NCI-H774 (cell line): ENCODE results near the gene GFM1.

Source experiments
- DNase-seq: peaks from one replicate; lab custom pipeline; 2025; lab: John Stamatoyannopoulos, UW

The GFM1 gene

DNA sequence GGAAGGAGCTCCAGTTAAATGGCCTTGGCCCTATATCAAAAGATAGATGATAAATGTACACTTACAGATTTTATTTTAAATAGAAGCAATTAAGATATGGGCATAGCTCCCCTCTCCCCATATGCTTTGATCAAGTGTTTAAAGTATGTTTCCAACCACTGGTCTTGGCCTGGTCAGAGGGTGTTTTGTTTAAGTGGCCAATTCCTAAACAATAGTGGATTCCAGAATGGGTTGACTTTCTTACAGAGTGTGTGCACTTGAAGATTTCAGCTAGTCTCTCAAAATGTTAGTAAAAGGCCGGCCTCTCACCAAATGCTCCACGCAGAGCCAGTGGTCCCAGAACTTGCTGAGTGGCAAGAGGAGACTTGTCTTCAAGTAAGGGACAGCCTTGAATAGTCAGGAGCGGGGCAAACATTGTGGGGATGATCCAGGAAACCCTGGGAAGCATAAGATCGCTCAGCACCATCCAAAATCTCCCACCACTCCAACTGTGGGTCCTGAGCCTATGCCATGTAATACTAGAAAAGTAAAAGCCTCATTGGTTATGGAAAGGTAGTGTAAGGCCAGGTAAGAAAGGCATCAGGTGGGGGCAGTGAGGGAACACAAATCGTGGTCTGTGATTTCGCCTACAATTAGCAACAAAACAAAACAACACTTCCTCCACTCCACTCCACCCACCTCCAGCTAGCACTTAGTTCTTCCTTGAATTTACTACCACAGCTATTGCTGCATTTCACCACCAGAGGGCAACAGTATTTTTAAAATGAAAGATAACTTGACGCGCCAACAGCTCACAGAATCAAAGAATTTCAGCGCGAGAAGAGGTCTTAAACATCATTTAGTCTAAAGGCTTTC lies 83.1 kb downstream of the GFM1 start:
- DNase-seq: peak; percentile 29

DNA sequence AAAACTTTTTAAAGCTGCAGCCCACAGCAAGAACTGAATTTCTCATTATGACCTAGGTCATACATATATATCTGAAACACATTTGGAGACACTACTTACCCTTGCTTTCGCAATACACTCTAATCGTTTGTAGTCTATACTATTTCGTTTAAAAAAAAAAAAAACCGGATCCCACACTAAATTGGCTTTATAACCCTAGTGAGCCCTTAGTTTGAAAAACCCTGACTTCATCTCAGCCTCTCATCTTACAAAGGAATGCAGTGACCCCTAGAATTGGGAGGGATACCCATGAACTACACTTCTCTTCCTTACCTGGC lies 83.7 kb downstream of the GFM1 start:
- DNase-seq: no peak

DNA sequence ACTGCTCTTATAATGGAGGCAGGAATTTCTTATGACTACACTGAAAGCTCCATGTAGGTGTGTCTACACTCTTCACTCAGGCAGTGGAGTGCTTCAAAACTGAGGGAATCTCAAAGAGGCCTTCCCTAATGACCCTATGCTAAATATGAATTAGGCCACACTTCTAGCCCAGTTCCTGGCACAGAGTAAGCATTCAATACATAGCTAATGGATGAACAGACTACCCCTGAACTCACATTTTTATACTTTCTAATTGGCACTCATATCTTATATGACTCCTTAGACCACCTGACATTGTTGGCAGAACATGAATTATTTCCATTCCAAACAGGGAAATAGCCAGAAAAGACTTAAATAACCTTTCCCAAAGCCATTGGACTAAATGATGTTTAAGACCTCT lies 84.5 kb downstream of the GFM1 start:
- no peak for DNase-seq

DNA sequence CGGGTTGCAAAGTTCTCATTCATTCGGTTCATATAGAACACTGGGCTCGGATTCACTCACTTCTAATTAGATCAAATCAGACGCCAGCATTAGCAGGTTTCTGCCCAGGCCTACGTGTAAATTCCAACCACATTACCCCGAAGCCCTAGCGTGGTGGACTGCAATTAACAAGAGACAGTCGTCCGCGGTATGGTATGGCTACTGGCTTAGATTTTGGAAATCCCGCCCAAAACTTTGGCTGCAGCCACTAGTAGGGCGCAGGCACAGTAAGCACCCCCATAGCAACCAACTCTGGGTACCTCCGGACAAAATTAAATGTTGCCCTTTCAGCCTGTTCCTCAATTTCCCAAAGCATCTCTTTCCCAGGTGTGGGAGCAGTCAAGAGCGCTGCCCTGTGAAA lies 87.2 kb downstream of the GFM1 start:
- DNase-seq: no peak

DNA sequence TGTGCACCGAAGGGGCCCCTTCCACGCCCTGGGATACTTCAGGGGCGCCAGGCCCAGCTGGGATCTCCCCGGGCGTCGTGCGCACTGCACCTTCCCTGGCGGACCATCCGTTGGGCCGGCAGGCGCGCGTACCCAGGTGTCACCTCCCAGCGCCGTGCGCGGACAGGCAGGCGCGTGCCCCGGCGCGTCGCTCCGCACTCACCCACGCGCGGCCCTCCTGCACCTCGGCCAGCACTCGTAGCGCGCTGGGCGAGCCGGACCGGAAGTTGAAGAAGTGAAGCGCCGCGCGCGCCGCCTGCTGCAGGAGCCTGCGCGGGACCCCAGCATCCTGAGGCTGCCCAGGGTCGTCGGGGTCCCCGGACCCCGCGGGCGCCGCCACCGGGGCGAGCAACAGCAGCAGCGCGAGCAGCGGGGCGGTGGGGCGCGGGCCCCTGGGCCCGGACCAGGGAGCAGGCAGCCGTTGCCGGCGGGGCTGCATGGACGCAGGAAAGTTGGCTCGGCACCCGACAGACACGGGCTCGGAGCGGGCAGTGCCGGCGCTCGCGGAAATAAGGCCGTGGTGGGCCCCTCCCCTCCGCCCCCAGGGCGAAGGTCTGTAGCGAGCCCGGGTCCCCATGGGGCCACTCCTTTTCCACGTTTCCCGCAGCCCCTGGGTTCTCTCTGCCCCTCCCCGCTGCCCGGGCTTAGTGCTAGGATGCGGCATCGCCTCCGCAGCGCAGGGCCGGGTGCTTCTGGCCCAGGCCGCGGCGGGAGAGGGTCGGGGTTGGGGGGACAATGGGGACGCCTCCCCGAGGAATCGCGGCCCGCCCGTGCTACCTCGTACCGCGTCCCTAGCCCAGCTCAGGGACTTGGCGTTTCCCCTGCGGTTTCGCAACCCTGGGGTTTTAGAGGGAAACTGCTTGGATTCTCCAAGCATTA lies 87.9 kb downstream of the GFM1 start, which contains the start of gene RARRES1:
Gene RARRES1, minus strand, starts transcription at position 520 of the 918 bp plus-strand sequence. Its CDS starts 42 bp downstream, at position 478.
- peak; percentile 6 for DNase-seq

DNA sequence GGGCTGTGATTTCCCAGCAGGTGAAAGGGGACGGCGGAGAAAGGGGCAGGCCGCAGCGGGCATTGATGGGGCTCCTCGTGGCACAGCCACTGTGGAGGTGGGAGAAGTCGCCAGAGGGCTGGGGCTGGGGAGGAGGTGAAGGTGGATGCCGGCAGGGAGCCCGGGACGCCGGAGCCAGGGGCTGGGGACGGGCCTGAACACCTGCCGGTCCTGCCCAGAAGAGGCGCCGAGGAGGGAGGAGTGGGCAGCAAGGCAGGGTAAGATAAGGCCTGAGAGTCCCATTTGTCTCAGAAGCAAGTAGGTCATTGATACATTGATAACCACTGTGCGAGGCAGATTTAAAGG lies 88.5 kb downstream of the GFM1 start:
- no peak for DNase-seq

DNA sequence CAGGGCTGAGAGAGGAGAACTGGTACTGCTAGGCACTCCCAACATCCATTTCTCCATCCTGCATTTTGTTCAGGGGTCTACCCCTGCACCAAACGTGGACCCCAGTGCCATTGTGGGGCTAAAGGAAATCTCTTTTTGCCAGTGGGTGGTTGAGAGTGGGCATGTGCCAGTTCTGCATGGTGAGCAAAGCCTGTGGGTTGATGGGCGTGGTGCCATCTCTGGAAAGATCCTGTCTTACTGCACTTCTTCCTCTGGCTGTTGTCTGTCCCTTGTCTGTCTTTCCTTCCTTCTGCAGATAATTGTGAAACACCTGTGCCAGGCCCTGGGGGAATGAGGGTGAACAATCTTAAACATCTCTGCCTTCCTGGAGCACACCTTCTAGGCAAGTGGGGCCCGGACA lies 89.3 kb downstream of the GFM1 start:
- no peak for DNase-seq

DNA sequence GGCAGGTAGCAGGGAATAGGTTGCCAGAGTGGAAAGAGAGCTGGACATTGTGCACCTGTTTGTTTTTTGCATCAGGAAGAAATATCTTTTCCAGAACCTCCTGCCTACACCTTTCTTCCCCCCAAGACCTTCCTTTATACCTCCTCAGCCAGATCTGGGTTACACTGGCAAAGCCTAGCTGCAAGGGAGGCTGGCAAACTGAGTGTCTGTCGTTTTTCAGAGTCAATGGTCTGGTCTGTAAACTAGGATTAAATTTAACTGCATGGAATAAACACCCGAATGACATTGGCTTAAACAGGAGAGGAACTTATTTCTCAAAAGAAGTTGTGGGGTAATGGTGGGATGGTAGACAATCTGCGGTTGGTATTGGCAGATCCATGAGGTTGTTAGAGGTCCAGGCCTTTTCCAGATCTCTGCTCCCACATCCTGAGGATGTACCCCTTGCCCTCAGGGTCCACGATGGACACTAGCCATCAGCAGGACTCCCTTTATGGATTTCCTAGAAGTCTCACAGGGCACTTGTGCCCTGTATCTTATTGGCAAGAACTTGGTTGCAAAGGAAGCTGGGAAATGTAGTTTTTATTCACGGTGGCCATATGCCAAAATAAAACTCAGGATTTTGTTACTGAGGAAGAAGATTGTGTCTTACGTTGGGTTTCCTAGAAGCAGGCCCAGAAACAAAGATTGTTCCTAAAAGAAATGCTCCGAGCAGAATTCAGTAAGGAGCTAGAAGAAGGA lies 91.1 kb downstream of the GFM1 start:
- no peak for DNase-seq

DNA sequence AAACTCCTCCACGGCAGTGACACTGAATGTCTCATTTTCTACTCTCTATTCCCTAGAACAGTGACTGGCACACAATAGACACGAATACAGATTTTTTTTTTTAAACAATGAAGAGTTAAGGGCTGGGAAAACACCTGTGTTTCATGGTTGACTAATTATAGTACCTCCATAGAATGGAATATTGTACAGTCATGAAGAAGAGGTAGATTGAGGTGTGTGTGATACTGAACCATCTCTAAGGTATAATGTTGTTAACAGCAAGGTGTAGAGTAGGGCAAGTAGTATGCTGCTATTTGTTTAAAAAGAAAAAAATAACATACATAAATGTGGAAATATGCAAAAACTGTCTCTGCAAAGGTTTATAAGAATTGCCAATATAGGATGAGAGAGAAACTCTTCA lies 93.1 kb downstream of the GFM1 start:
- DNase-seq: no peak

DNA sequence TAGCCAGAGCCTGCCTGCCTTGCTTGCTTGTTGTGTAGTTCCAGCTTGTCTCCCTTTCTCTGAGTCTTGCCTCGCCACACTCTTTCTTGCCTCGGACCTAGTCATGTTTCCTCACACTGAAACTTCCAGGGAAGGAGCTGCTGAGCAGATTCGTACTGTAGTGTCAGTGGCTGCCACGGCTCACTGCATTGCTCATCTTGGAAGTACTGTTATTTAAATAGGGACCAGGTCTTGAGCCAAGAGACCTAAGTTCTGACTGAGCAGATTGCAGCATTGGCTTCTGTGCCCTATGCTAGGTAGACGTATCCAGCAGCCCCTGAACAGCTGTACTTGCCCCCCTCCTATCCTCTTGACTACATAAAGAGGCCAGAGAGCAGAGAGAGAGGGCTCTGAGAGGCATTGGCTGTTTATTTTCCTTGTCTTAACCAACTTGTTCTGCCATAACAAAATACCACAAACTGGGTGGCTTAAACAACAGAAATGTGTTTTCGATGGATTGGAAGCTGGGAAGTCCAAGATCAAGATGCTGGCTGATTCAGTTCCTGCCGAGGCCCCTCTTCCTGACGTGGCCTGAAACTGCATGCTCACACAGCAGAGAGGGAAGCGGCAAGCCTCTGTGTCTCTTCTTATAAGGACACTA lies 93.8 kb downstream of the GFM1 start:
- DNase-seq: no peak

DNA sequence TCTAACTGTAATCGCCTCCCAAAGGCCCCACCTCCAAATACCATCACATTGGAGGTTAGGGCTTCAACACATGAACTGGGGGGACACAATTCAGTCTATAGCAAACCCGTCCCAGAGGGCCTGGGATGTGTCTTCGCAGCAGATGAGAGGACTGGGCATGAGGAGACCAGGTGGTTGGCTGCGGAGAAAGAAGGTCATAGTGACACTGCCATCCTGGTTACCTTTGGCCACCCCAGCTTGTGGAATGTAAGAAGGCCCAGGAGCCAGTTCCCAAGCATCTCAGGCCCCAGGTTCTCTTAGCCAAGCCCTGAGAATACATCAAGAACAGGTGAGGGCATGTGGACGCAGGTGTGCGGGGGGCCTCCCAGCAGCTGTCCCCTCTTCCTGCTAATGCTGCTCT lies 94.3 kb downstream of the GFM1 start:
- no peak for DNase-seq

DNA sequence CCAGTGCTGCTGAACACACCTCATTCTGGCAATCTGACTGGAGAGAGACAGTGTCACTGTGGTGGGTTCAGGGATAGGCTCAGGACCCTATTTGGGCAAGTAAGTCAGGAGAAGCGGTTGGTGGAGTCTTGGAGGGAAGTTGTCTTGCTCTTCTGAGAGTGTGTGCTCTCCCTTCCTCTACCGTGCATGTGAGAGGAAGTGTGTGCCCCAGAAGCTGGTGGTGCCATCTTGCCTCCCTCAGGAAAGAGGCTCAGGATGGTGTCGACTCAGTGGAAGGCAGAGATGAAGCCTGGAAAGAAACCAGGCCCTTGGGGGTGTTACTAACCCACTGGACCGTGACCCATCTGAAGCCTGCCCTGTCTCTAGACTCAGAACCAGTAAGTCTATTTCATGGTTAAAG lies 94.8 kb downstream of the GFM1 start:
- DNase-seq: no peak

DNA sequence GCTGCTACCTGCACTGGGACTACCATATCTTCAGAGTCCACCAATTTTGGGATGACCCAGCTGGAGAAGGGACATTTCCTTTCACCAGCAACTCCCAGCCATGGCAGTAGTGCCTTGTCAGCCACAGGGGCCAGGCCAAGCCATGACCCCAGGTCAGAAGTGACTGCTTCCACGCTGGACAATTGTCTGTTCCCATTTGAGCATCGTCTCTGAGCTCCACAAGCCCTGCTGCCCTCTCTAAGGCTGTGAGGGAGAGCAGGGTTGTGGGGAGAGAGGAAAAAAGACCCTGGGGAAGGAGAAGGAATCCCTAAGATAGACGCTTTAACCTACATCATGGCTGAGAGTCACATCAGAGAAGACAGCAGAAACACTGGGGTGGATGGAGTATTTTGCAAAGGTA lies 95.3 kb downstream of the GFM1 start:
- no peak for DNase-seq
